Measurements from ENCODE around the gene CLCNKA.

The CLCNKA gene

DNA sequence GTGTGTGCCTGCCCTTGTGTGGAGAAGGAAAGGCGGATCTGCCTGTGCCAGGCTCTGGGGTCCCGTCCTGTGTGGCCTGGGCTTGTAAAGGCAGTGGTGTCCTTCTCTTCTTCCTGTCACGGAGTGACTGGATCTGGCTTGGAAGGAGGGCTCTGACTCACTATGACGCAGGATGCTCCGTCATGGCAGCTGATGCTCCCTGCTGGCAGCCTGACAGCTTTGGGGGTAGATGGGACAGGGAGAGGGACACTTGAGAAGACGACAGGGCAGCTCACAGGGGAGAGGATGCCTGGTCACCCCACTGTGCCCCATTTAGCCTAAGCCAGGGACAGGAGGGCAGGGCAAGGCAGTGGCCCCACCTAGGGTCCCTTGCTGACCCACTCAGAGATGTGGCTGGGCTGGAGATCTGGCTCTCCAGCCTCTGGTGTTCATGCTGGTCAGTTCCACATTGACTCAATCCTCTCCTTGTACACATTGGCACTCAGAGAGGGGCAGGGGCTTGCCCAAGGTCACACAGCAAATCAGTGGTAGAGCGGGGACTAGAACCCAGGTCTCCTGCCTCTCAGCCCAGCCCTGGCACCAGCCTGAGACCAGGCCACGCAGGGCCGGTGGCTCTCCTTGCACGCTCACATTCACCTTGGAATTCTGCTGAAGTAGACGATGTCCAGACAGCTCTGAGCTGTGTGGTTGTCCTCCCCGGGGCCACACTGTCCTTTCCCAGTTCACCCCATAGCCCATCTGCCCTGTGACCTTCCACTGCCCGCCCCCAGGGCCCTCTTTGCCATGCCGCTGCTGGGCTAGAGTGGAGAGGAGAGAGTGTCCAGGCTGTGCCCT lies 54.4 kb downstream of the CLCNKA start:
- no peak for DNase-seq (ENCODE audit: low read depth in 1 of 2, low spot score in 1 of 2)

DNA sequence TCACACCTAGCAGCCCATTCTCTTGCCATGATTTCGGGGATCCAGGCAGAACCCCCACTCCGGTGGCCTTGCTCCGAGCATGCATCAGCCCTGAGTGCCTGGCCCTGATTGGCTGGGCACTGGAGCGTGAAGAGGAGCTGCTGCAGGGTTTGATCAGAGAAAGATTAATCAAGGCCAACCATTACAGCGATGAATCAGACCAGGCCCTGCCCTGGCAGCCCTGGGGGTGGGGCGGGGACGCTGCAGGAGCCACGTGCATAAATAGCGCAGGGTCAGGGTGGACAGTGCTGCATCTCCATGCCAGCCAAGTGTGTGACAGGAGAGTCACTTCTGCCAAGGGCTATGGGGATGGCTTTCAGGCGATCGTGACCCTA lies 55.0 kb downstream of the CLCNKA start:
- no peak for DNase-seq (ENCODE audit: low read depth in 1 of 2, low spot score in 1 of 2)

- no peak for DNase-seq (ENCODE audit: low read depth in 1 of 2, low spot score in 1 of 2)
Observed at GRCh38 chr1:16077406-16078245, 55.8 kb downstream of the CLCNKA start.

- peak; percentile 47 to 59 for DNase-seq (ENCODE audit: low read depth in 1 of 2, low spot score in 1 of 2)
Observed at GRCh38 chr1:16078925-16079656, 57.3 kb downstream of the CLCNKA start.

GRCh38 chr1:16080422-16081150 lies 58.8 kb downstream of the CLCNKA start:
- DNase-seq (ENCODE audit: low read depth in 1 of 2, low spot score in 1 of 2): no peak

- no peak for DNase-seq (ENCODE audit: low read depth in 1 of 2, low spot score in 1 of 2)
Observed at GRCh38 chr1:16081636-16082035, 59.8 kb downstream of the CLCNKA start.

- peak; percentile 39 to 53 for DNase-seq (ENCODE audit: low read depth in 1 of 2, low spot score in 1 of 2)
Observed at GRCh38 chr1:16082283-16083038, 60.6 kb downstream of the CLCNKA start.

DNA sequence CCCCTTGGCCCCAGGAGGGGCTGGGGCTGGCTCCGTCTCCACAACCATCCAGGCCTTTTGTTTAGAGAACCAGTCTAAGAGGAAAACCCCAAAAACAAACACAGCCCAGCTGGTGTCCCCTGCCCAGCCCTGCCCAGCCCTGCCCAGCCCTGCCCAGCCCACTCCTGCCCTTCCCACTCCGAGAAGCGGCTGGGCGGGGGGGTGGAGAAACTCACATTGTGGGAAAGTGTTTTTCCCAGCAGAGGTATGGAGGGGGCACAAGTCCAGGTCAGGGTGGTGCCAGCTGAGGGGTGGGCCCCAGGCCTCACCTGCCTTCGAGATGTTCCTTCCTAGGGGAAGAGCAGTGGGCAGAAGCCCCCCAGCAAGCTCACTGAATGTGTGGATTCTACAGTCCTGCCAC lies 61.6 kb downstream of the CLCNKA start:
- DNase-seq (ENCODE audit: low read depth in 1 of 2, low spot score in 1 of 2): no peak

Measured in activated CD4-positive, alpha-beta T cell treated with anti-CD3 and anti-CD28 coated beads, Interleukin-2, amount 50 U/mL, for 24 hours (primary cell).